ENCODE results near the gene GABARAPL2.
"Not testable (repeated sequence)": the region's sequence is repeated elsewhere in the genome, so short reads cannot be mapped to it uniquely, and the experiment has no call there.

DNA sequence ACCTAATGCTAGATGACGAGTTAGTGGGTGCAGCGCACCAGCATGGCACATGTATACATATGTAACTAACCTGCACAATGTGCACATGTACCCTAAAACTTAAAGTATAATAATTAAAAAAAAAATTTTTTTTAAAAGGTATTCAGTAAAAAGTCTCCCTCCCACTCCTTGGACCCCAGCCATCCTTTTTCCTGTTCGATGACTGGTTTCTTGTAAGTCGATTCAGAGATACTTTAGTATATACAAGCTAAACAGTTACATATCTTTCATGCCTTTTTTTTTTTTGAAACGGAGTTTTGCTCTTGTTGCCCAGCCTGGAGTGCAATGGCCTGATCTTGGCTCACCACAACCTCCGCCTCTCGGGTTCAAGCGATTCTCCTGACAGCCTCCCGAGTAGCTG, 25.7 kb downstream of the GABARAPL2 start:
- TF ChIP-seq, protein P1, sequence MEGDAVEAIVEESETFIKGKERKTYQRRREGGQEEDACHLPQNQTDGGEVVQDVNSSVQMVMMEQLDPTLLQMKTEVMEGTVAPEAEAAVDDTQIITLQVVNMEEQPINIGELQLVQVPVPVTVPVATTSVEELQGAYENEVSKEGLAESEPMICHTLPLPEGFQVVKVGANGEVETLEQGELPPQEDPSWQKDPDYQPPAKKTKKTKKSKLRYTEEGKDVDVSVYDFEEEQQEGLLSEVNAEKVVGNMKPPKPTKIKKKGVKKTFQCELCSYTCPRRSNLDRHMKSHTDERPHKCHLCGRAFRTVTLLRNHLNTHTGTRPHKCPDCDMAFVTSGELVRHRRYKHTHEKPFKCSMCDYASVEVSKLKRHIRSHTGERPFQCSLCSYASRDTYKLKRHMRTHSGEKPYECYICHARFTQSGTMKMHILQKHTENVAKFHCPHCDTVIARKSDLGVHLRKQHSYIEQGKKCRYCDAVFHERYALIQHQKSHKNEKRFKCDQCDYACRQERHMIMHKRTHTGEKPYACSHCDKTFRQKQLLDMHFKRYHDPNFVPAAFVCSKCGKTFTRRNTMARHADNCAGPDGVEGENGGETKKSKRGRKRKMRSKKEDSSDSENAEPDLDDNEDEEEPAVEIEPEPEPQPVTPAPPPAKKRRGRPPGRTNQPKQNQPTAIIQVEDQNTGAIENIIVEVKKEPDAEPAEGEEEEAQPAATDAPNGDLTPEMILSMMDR (IDR thresholded peaks at IDR 0.05; ENCODE audit: poor library complexity, severe bottlenecking): not testable (repeated sequence)
- TF ChIP-seq SMC3 (conservative IDR thresholded peaks at IDR 0.05; ENCODE audit: poor library complexity); EZH2 (IDR thresholded peaks at IDR 0.05; ENCODE audit: borderline replicate concordance, insufficient read depth, low read length, poor library complexity, severe bottlenecking); EP300 (conservative IDR thresholded peaks at IDR 0.05; ENCODE audit: poor library complexity, severe bottlenecking); POLR2AphosphoS5 (IDR thresholded peaks at IDR 0.05): not testable (repeated sequence)

Data from neural cell (in vitro differentiated cells).